ENCODE measurements around the gene DGCR2. TPM values are rescaled to one million over a fixed set of nuclear protein-coding genes. Genes with fewer than 3 reads are reported as not detected.
"Not testable (repeated sequence)": the region's sequence is repeated elsewhere in the genome, so short reads cannot be mapped to it uniquely, and the experiment has no call there.

The DGCR2 gene
- total RNA-seq, 2 experiments from 2014 or later, result 31.9 to 35.5 TPM

DNA sequence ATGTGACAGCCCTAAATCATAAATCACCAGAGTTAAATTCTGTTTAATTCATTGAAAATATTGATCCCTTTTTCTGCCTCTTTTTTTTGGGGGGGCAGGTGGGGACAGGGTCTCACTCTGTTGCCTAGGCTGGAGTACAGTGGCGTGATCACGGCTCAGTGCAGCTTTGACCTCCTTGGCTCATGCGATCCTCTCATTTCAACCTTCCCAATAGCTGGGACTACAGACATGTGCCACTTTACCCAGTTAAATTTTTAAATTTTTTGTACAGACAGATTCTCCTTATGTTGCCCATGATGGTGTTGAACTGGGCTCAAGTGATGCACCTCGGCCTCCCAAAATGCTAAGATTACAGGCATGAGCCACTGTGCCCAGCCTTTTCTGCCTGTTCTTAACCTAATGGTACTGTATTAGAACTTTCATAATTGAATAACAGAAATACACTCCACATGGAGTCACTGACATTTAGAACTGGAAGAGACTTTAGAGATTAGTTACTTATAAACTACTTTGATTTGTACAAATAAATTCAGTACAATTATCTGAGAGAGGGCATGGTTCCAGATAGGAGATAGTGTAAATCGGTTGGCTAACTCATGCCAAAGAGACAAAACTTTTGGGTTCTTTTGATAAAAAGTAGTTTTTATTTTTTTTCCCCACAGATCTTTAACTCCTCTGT lies 109.8 kb downstream of the DGCR2 start:
- Histone ChIP-seq H3K27ac (ENCODE audit: low read depth in 1 of 2, low read length in 2 of 2) (no peak overlapping the region), H3K4me3 (ENCODE audit: low read length) (no peak overlapping the region), H3K9me3 (ENCODE audit: control insufficient read depth in 1 of 2, insufficient read depth in 1 of 2, low read length in 2 of 2) (no peaks in the 10 kb centered on the region), H3K4me1 (ENCODE audit: insufficient read depth, low read length) (no peaks in the 10 kb centered on the region), H3K36me3 (ENCODE audit: insufficient read depth, low read length) (no peaks in the 10 kb centered on the region), H3K27me3 (ENCODE audit: control insufficient read depth in 1 of 2, insufficient read depth in 2 of 2, low read length in 2 of 2) (peaks cover 11 to 16% of the 10 kb centered on the region in 2 experiments)
- Mint-ChIP-seq H3K36me3 (ENCODE audit: low read depth) (no peaks in the 10 kb centered on the region), H3K9me3 (no peaks in the 10 kb centered on the region), H3K4me1 (ENCODE audit: low read depth) (no peaks in the 10 kb centered on the region), H3K27ac (no peak overlapping the region), H3K27me3 (peaks cover 9% of the 10 kb centered on the region), H3K4me3 (no peak overlapping the region)
- DNase-seq (no peak), ATAC-seq (ENCODE audit: poor library complexity) (no peak)
- intact Hi-C loops (cut with DNase I, micrococcal nuclease), result no loop called here
- TF ChIP-seq, protein P1, sequence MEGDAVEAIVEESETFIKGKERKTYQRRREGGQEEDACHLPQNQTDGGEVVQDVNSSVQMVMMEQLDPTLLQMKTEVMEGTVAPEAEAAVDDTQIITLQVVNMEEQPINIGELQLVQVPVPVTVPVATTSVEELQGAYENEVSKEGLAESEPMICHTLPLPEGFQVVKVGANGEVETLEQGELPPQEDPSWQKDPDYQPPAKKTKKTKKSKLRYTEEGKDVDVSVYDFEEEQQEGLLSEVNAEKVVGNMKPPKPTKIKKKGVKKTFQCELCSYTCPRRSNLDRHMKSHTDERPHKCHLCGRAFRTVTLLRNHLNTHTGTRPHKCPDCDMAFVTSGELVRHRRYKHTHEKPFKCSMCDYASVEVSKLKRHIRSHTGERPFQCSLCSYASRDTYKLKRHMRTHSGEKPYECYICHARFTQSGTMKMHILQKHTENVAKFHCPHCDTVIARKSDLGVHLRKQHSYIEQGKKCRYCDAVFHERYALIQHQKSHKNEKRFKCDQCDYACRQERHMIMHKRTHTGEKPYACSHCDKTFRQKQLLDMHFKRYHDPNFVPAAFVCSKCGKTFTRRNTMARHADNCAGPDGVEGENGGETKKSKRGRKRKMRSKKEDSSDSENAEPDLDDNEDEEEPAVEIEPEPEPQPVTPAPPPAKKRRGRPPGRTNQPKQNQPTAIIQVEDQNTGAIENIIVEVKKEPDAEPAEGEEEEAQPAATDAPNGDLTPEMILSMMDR (IDR thresholded peaks at IDR 0.05), result no peak
- POLR2A ChIA-PET, result no interaction called here
- CTCF ChIA-PET, result no interaction called here

DNA sequence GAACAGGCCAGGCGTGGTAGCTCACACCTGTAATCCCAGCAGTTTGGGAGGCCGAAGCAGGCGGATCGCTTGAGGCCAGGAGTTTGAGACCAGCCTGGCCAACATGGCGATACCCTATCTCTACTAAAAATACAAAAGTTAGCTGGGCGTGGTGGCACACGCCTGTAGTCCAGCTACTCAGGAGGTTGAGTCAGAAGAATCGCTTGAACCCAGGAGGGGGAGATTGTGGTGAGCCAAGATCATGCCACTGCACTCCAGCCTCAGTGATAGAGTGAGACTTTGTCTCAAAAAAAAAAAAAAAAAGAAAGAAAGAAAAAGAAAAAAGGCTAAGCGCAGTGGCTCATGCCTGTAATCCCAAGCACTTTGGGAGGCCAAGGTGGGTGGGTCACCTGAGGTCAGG lies 110.6 kb downstream of the DGCR2 start:
- intact Hi-C loops (cut with DNase I, micrococcal nuclease); H3K36me3 ChIP-seq (ENCODE audit: insufficient read depth, low read length); H3K4me1 Mint-ChIP-seq (ENCODE audit: low read depth); H3K27ac ChIP-seq (ENCODE audit: low read depth in 1 of 2, low read length in 2 of 2); H3K4me1 ChIP-seq (ENCODE audit: insufficient read depth, low read length); POLR2A ChIA-PET; H3K36me3 Mint-ChIP-seq (ENCODE audit: low read depth); ATAC-seq (ENCODE audit: poor library complexity); H3K9me3 ChIP-seq (ENCODE audit: control insufficient read depth in 1 of 2, insufficient read depth in 1 of 2, low read length in 2 of 2); CTCF ChIA-PET; DNase-seq; H3K4me3 Mint-ChIP-seq; H3K4me3 ChIP-seq (ENCODE audit: low read length); H3K27me3 Mint-ChIP-seq; H3K27ac Mint-ChIP-seq; H3K9me3 Mint-ChIP-seq: not testable (repeated sequence)
- H3K27me3 ChIP-seq (ENCODE audit: control insufficient read depth in 1 of 2, insufficient read depth in 2 of 2, low read length in 2 of 2), result peaks cover 11 to 15% of the 10 kb centered on the region in 2 experiments

DNA sequence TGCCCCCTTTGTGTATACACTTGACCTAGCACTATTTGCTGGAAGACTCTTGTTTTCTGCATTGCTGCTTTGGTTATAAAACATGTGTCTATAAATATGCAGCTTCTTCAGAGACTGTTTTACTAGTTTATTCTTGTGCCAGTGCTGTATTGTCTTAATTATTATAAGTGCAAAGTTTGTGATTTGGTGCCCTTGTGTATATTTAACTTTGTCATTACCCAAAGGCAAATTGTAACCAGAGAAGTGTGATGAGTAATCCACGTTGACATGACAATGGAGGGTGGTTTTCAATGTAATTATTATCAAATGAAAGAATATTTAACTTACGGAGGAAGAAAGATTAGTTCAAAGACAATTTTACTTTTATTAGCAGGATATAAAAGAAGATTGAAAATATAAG lies 111.1 kb downstream of the DGCR2 start:
- no peak for DNase-seq
- H3K27me3 Mint-ChIP-seq, result peaks cover 9% of the 10 kb centered on the region
- no peaks in the 10 kb centered on the region for H3K36me3 Mint-ChIP-seq (ENCODE audit: low read depth)
- ChIA-PET POLR2A (no interaction called here), CTCF (no interaction called here)
- H3K4me3 Mint-ChIP-seq, result no peak overlapping the region
- no peaks in the 10 kb centered on the region for H3K4me1 Mint-ChIP-seq (ENCODE audit: low read depth)
- no peak overlapping the region for H3K27ac Mint-ChIP-seq
- Histone ChIP-seq H3K27me3 (ENCODE audit: control insufficient read depth in 1 of 2, insufficient read depth in 2 of 2, low read length in 2 of 2) (peaks cover 9 to 11% of the 10 kb centered on the region in 2 experiments), H3K4me1 (ENCODE audit: insufficient read depth, low read length) (no peaks in the 10 kb centered on the region), H3K36me3 (ENCODE audit: insufficient read depth, low read length) (no peaks in the 10 kb centered on the region), H3K4me3 (ENCODE audit: low read length) (no peak overlapping the region), H3K27ac (ENCODE audit: low read depth in 1 of 2, low read length in 2 of 2) (no peak overlapping the region), H3K9me3 (ENCODE audit: control insufficient read depth in 1 of 2, insufficient read depth in 1 of 2, low read length in 2 of 2) (no peaks in the 10 kb centered on the region)
- intact Hi-C loops (cut with DNase I, micrococcal nuclease), result no loop called here
- ATAC-seq (ENCODE audit: poor library complexity), result no peak
- H3K9me3 Mint-ChIP-seq, result no peaks in the 10 kb centered on the region
- TF ChIP-seq, protein P1 (IDR thresholded peaks at IDR 0.05), result no peak

DNA sequence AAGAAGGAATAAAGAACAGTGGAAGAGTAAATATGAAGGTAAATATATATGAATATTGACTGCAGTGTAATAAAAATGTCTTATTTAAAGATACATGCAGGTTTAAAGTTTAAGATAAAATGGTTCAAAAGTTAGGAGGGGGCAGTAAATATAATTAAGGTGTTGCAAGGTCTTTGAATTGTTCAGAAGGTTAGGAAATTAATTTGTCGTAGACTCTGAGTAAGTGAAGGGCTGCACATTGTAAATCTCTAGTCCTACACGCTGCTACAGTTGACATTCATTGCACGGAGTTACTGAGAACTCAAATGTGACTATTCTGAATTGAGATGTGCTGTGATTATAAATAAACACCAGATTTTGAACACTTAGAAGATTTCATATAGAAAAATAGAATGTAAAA lies 116.3 kb downstream of the DGCR2 start:
- H3K27ac Mint-ChIP-seq, result no peak overlapping the region
- H3K9me3 Mint-ChIP-seq, result no peaks in the 10 kb centered on the region
- Histone ChIP-seq H3K4me1 (ENCODE audit: insufficient read depth, low read length) (no peaks in the 10 kb centered on the region), H3K27ac (ENCODE audit: low read depth in 1 of 2, low read length in 2 of 2) (no peak overlapping the region), H3K27me3 (ENCODE audit: control insufficient read depth in 1 of 2, insufficient read depth in 2 of 2, low read length in 2 of 2) (peaks cover 5 to 9% of the 10 kb centered on the region in 2 experiments), H3K36me3 (ENCODE audit: insufficient read depth, low read length) (no peaks in the 10 kb centered on the region), H3K4me3 (ENCODE audit: low read length) (no peak overlapping the region), H3K9me3 (ENCODE audit: control insufficient read depth in 1 of 2, insufficient read depth in 1 of 2, low read length in 2 of 2) (peaks cover 0 to 3% of the 10 kb centered on the region in 2 experiments)
- no peaks in the 10 kb centered on the region for H3K36me3 Mint-ChIP-seq (ENCODE audit: low read depth)
- H3K27me3 Mint-ChIP-seq, result peaks cover 19% of the 10 kb centered on the region
- ChIA-PET CTCF (no interaction called here), POLR2A (no interaction called here)
- intact Hi-C loops (cut with DNase I, micrococcal nuclease), result no loop called here
- ATAC-seq (ENCODE audit: poor library complexity) (no peak), DNase-seq (no peak)
- no peak overlapping the region for H3K4me3 Mint-ChIP-seq
- TF ChIP-seq, protein P1 (IDR thresholded peaks at IDR 0.05), result no peak
- H3K4me1 Mint-ChIP-seq (ENCODE audit: low read depth), result no peaks in the 10 kb centered on the region
